Heart right ventricle (tissue), 16 donors: ENCODE measurements around the gene CIB2. TPM values are rescaled to one million over a fixed set of nuclear protein-coding genes. Genes with fewer than 3 reads are reported as not detected.

Experiments
- ATAC-seq, 8 donors: fragments of 200-7000 bp; cut with Tn5 transposase; one replicate each; pipeline ENCODE4 v1.9.1; 2020; ENCODE audit warnings: mild to moderate bottlenecking in 8 of 8, moderate library complexity in 8 of 8, moderate number of reproducible peaks in 1 of 8
- DNase-seq, 2 donors: peaks; one replicate each; pipeline ENCODE4 v3.0.0-alpha.2; 2020
- H3K27ac ChIP-seq, 10 donors: fragments of 200-600 bp; sonication (generic) in 2 of 10; one replicate each; pipeline versions ENCODE4 v1.5.0 to v1.8.0; 2020 to 2022; ENCODE audit warnings: mild to moderate bottlenecking in 3 of 10
- H3K27me3 ChIP-seq, 7 donors: fragments of 200-600 bp; one replicate each; pipeline ENCODE4 v1.8.0; 2021 to 2022; ENCODE audit warnings: mild to moderate bottlenecking in 2 of 7
- H3K36me3 ChIP-seq, 9 donors: fragments of 200-600 bp; sonication (generic) in 1 of 9; one replicate each; pipeline versions ENCODE4 v1.5.0 to v1.8.0; 2020 to 2022; ENCODE audit warnings: mild to moderate bottlenecking in 2 of 9
- H3K4me1 ChIP-seq, 9 donors: fragments of 200-600 bp; sonication (generic) in 1 of 9; one replicate each; pipeline versions ENCODE4 v1.5.0 to v1.8.0; 2020 to 2022; ENCODE audit warnings: mild to moderate bottlenecking in 4 of 9
- H3K4me3 ChIP-seq, 10 donors: fragments of 200-600 bp; sonication (generic) in 2 of 10; one replicate each; pipeline versions ENCODE4 v1.5.0 to v1.8.0; 2020 to 2022; ENCODE audit warnings: mild to moderate bottlenecking in 7 of 10, moderate library complexity in 2 of 10
- H3K9me3 ChIP-seq, 11 donors: fragments of 200-600 bp in 10 of 11; sonication (generic) in 2 of 11; one replicate each; pipeline versions ENCODE4 v1.5.0 to v1.8.0; 2013 to 2022; ENCODE audit warnings: mild to moderate bottlenecking in 2 of 11, control low read depth in 1 of 11, moderate library complexity in 1 of 11
- WGBS, 2 donors: extraction: QIAGEN DNeasy Blood & Tissue Kit; methylation state at CpG; one replicate each; pipeline ENCODE4 v1.1.7; 2013; ENCODE audit warnings: inconsistent platforms in 1 of 2; 5-methylcytosine and 5-hydroxymethylcytosine counted together
- intact Hi-C, 10 donors: fragments of 100-400 bp; cut with DNase I; formaldehyde crosslinking; loops; one replicate each; pipeline versions ENCODE4 v1.11.1 to v1.14.2; 2022
- polyA plus RNA-seq, 2 donors: library from polyadenylated mRNA; stranded (reverse); fragments of 200-250 nt; gene quantifications; one replicate each; pipeline ENCODE4 v1.2.3, GENCODE V29; 2013
- total RNA-seq, 10 donors: library from RNA; stranded (reverse); fragmentation: NEBNext Ultra II Directional in 3 of 10; extraction: Animal tissue kit (Norgen Biotek cat#: 25700) in 3 of 10; gene quantifications; one replicate each; pipeline versions ENCODE4 v1.2.1 to v1.2.4, GENCODE V29; 2021 to 2023
- TF ChIP-seq, protein P1 (sequence below), 9 donors: fragments of 200-600 bp; sonication (generic) in 2 of 9; IDR thresholded peaks; one replicate each; pipeline versions ENCODE4 v1.5.0 to v1.8.0; 2021 to 2022; ENCODE audit warnings: antibody characterized with exemption in 9 of 9, mild to moderate bottlenecking in 5 of 9, moderate library complexity in 1 of 9
- donor health status: Arrhythmogenic right ventricular cardiomyopathy.
- donor health status: ischemic (EF 13 %, LVEDD 7.1; RV severe dilation, severe dysfunction).
- donor health status: healthy with polysubstance abuse.
- donor health status: DM: no; HTN: yes; CAD: no.
- donor health status: DM: no; HTN: no; CAD: no.
- donor health status: ischemic (EF 25% LVEDD 6.9; RV normal size, moderate dysfunction).
- donor health status: ischemic (EF 25% LVEDD 5.7; RV mildly dilated, moderate dysfunction).
- donor health status: healthy.
- donor health status: DM: yes; HTN: yes; CAD: no.
- donor health status: Ischemic cardiomyopathy.
- donor health status: ischemic (EF 35%, LVEDD 5.7; RV mildly dilated, moderate dysfunction).
- donor health status: nonischemic (EF 11% LVEDD 7.7; RV severe dilation, severe dysfunction).
- donor health status: DM: yes; HTN: yes; CAD: no.
- donor health status: PGD.
- donor health status: ischemic (EF 29% LVEDD 5.4; RV normal size, mild dysfunction).
- donor health status: nonischemic (EF 23%, LVEDD 6.1; RV moderate dilation, normal function).

CIB2 gene
- total and polyA plus RNA-seq, 12 donors = 2.6 to 32.3 (median 13.7) TPM

DNA sequence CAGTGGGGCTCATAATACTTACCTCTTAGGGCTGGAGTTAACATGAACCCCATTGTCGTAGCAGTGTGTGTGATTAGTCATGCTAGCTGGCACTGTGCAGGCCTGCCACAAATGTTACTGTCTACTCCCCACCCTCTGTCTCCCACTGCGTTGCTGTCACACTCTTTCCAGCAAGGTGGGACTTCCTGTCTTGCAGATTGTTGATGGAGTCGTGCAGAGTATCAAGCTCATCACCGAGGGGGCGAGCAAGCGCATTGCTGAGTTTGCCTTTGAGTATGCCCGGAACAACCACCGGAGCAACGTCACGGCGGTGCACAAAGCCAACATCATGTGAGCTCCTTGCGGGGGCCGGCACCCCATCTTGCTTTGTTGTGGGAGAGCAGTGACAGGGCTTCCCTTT, 30.8 kb upstream of the CIB2 start:
- Histone ChIP-seq H3K27me3 (no peaks in the 10 kb centered on the region), H3K36me3 (peaks cover 0 to 100% (median 56%) of the 10 kb centered on the region in 9 donors), H3K9me3 (no peaks in the 10 kb centered on the region), H3K4me1 (peaks cover 0 to 8% (median 0%) of the 10 kb centered on the region in 9 donors), H3K27ac (no peak overlapping the region), H3K4me3 (no peak overlapping the region)
- TF ChIP-seq, protein P1, sequence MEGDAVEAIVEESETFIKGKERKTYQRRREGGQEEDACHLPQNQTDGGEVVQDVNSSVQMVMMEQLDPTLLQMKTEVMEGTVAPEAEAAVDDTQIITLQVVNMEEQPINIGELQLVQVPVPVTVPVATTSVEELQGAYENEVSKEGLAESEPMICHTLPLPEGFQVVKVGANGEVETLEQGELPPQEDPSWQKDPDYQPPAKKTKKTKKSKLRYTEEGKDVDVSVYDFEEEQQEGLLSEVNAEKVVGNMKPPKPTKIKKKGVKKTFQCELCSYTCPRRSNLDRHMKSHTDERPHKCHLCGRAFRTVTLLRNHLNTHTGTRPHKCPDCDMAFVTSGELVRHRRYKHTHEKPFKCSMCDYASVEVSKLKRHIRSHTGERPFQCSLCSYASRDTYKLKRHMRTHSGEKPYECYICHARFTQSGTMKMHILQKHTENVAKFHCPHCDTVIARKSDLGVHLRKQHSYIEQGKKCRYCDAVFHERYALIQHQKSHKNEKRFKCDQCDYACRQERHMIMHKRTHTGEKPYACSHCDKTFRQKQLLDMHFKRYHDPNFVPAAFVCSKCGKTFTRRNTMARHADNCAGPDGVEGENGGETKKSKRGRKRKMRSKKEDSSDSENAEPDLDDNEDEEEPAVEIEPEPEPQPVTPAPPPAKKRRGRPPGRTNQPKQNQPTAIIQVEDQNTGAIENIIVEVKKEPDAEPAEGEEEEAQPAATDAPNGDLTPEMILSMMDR (IDR thresholded peaks at IDR 0.05) = no peak
- 87 to 92% methylated on average over 13 of the region's 13 CpGs for WGBS, 2 donors
- intact Hi-C loops = no loop called here
- DNase-seq (no peak), ATAC-seq (peak in 2 of 8 donors; percentile 40 to 42)

DNA sequence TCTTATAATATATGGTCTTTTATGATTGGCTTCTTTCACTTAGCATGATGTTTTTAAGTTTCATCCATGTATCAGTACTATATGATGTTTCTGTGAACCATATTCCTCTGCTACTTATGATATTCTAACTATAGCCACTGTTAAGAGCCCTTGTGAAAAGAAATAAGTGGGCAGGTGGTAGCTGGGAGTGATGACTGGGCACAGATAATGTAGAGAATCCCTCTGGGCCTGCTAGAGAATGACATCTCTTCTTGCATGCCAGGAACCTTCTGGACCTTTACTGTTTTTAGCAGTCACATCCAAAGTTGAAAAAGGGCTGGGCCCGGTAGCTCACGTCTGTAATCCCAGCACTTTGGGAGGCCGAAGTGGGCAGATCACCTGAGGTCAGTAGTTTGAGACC, 28.1 kb upstream of the CIB2 start:
- TF ChIP-seq, protein P1 (IDR thresholded peaks at IDR 0.05) = no peak
- H3K36me3 ChIP-seq = peaks cover 0 to 99% (median 31%) of the 10 kb centered on the region in 9 donors
- 45 to 81% methylated on average over 3 of the region's 3 CpGs for WGBS, 2 donors
- peak in 3 of 8 donors; percentile 63 to 76 (median 72) for ATAC-seq
- H3K27ac ChIP-seq = peak overlapping the region in 3 of 10 donors; percentile 7 to 18 (median 16)
- H3K4me1 ChIP-seq = peaks cover 7 to 32% (median 21%) of the 10 kb centered on the region in 9 donors
- H3K9me3 ChIP-seq = no peaks in the 10 kb centered on the region
- DNase-seq = no peak
- no peak overlapping the region for H3K4me3 ChIP-seq
- intact Hi-C loops = no loop called here
- no peaks in the 10 kb centered on the region for H3K27me3 ChIP-seq

DNA sequence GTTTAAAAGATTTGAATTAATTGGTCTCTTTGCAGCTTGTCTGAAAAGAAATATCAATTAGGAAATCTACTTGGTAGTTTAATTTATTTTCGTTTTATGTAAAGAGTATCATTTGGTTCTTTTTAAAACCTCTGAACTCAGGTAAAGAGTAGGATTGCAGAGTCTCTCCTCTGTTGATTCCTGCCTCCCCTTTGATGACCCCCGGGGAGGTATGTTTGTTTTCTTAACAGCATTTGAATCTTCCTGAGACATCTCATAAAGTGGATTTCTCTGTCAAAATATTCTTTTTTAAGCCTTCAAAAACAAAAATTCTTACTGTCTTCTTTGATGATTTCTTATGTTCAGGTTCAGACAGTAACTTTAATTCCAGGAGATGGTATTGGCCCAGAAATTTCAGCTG, 26.0 kb upstream of the CIB2 start:
- no peak overlapping the region for H3K27ac ChIP-seq
- peaks cover 0 to 78% (median 22%) of the 10 kb centered on the region in 9 donors for H3K36me3 ChIP-seq
- DNase-seq (no peak), ATAC-seq (no peak)
- TF ChIP-seq, protein P1 (IDR thresholded peaks at IDR 0.05) = no peak
- no peaks in the 10 kb centered on the region for H3K27me3 ChIP-seq
- intact Hi-C loops = no loop called here
- no peaks in the 10 kb centered on the region for H3K9me3 ChIP-seq
- no peak overlapping the region for H3K4me3 ChIP-seq
- 33 to 43% methylated on average over 2 of the region's 2 CpGs for WGBS, 2 donors
- H3K4me1 ChIP-seq = peaks cover 7 to 51% (median 31%) of the 10 kb centered on the region in 9 donors

DNA sequence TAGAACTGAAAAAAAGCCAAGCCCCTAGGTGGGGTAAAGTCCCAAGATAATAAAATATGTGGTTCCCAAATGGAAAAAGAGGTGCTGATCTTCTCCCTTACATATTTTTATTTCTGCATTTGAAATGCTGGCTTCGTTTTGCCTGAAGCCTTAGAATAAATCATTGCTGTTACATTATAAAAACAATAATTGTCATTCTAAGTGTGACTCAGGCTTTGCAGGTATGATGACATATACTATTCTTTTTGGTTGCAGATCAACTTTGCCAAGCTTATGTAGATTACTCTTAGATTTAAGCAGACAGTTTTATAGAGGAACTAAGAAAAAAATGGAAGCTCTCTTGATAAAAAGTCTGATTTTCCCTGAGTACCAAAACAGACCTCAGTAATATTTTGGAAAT, 25.4 kb upstream of the CIB2 start:
- Histone ChIP-seq H3K27me3 (no peaks in the 10 kb centered on the region), H3K27ac (peak overlapping the region in 2 of 10 donors; percentile 43 to 69), H3K36me3 (peaks cover 0 to 72% (median 19%) of the 10 kb centered on the region in 9 donors), H3K4me3 (no peak overlapping the region), H3K4me1 (peaks cover 7 to 53% (median 31%) of the 10 kb centered on the region in 9 donors), H3K9me3 (no peaks in the 10 kb centered on the region)
- 75 to 85% methylated on average over 1 of the region's 1 CpG for WGBS, 2 donors
- TF ChIP-seq, protein P1 (IDR thresholded peaks at IDR 0.05) = no peak
- ATAC-seq (no peak), DNase-seq (no peak)
- intact Hi-C loops = no loop called here
